IMR-90 (cell line): Measurements from ENCODE around the gene LRRC2. TPM values are rescaled to one million over a fixed set of nuclear protein-coding genes. Genes with fewer than 3 reads are reported as not detected.

Source experiments
- ATAC-seq: fragments of 200-7000 bp; cut with Tn5 transposase; 2 replicates; pipeline ENCODE4 v1.9.1; 2020; ENCODE audit warnings: low read depth, mild to moderate bottlenecking, moderate library complexity
- BruUV-seq: library from RNA; stranded (reverse); fragments of 400-500 nt; replicated peaks from 2 replicates; lab custom pipeline; 2021; lab: Mats Ljungman, UMichigan
- CTCF ChIA-PET: fragments of 300-600 bp; formaldehyde crosslinking; extraction: SDS; loops from one replicate; lab custom pipeline; 2021; ENCODE audit warnings: antibody characterized with exemption; lab: Yijun Ruan, JAX
- POLR2A ChIA-PET: fragments of 300-600 bp; sonication (Branson Sonifier 250); formaldehyde crosslinking; loops from one replicate; lab custom pipeline; 2022; ENCODE audit warnings: antibody characterized with exemption; ENCODE audit not compliant: unreplicated experiment; lab: Charles Lee
- DNase-seq: peaks from one replicate; pipeline ENCODE4 v3.0.0; 2013
- H2AFZ ChIP-seq: replicated peaks from 2 replicates; pipeline ENCODE3; 2013; ENCODE audit warnings: low read length, mild to moderate bottlenecking; ENCODE audit not compliant: poor library complexity
- H2AK5ac ChIP-seq: 2 replicates; pipeline ENCODE4 v1.6.1; 2013; ENCODE audit warnings: low read depth, low read length, inconsistent platforms
- H2AK9ac ChIP-seq: replicated peaks from 2 replicates; pipeline ENCODE3; 2013; ENCODE audit warnings: mild to moderate bottlenecking, low read depth, low read length, moderate library complexity; ENCODE audit not compliant: poor library complexity
- H2BK120ac ChIP-seq: 2 replicates; pipeline ENCODE4 v1.6.1; 2013; ENCODE audit warnings: low read depth, low read length, inconsistent platforms
- H2BK15ac ChIP-seq: 3 replicates; pipeline ENCODE4 v1.6.1; 2013; ENCODE audit warnings: low read depth, low read length, inconsistent platforms
- H2BK20ac ChIP-seq: 2 replicates; pipeline ENCODE4 v1.6.1; 2013; ENCODE audit warnings: low read depth, mild to moderate bottlenecking, inconsistent platforms, low read length, moderate library complexity
- H2BK5ac ChIP-seq: 2 replicates; pipeline ENCODE4 v1.6.1; 2013; ENCODE audit warnings: mild to moderate bottlenecking, low read depth, low read length, inconsistent platforms; ENCODE audit not compliant: poor library complexity, severe bottlenecking
- H3K14ac ChIP-seq: replicated peaks from 2 replicates; pipeline ENCODE4 v1.6.1; 2013; ENCODE audit warnings: low read depth, low read length, inconsistent platforms
- H3K18ac ChIP-seq: 2 replicates; pipeline ENCODE4 v1.6.1; 2013; ENCODE audit warnings: low read depth, low read length, control low read depth
- H3K23ac ChIP-seq: 2 replicates; pipeline ENCODE4 v1.6.1; 2013; ENCODE audit warnings: low read depth, low read length, inconsistent platforms
- H3K27ac ChIP-seq: 2 replicates; pipeline ENCODE4 v1.5.1; 2013; ENCODE audit warnings: mild to moderate bottlenecking, control low read depth, low read length; ENCODE audit not compliant: insufficient read depth
- H3K27me3 ChIP-seq: 2 replicates; pipeline ENCODE4 v1.6.1; 2013; ENCODE audit warnings: low read length; ENCODE audit not compliant: control insufficient read depth, insufficient read depth
- H3K36me3 ChIP-seq: 2 replicates; pipeline ENCODE4 v1.6.1; 2013; ENCODE audit warnings: low read length, mixed read lengths; ENCODE audit not compliant: control insufficient read depth, insufficient read depth
- H3K4ac ChIP-seq: 2 replicates; pipeline ENCODE4 v1.6.1; 2013; ENCODE audit warnings: low read depth, low read length, inconsistent platforms
- H3K4me1 ChIP-seq: 2 replicates; pipeline ENCODE4 v1.6.1; 2013; ENCODE audit warnings: low read length, mixed read lengths; ENCODE audit not compliant: control insufficient read depth, insufficient read depth
- H3K4me2 ChIP-seq: 2 replicates; pipeline ENCODE4 v1.6.1; 2013; ENCODE audit warnings: low read depth, mild to moderate bottlenecking, control low read depth, low read length, moderate library complexity
- H3K4me3 ChIP-seq: 2 replicates; pipeline ENCODE4 v1.5.1; 2013; ENCODE audit warnings: low read depth, mild to moderate bottlenecking, control low read depth, low read length, moderate library complexity; ENCODE audit not compliant: insufficient read depth
- H3K56ac ChIP-seq: 2 replicates; pipeline ENCODE4 v1.6.1; 2013; ENCODE audit warnings: low read length, inconsistent platforms; ENCODE audit not compliant: insufficient read depth; ENCODE audit errors: extremely low read depth
- H3K79me1 ChIP-seq, 2 experiments: 2 replicates each; pipeline ENCODE4 v1.6.1; 2013; ENCODE audit warnings: low read length in 2 of 2, inconsistent platforms in 1 of 2, low read depth in 1 of 2
- H3K9ac ChIP-seq: 2 replicates; pipeline ENCODE4 v1.6.1; 2013; ENCODE audit warnings: low read depth, low read length, control low read depth
- H3K9me1 ChIP-seq: 2 replicates; pipeline ENCODE4 v1.6.1; 2013; ENCODE audit warnings: low read length, inconsistent platforms; ENCODE audit not compliant: insufficient read depth
- H3K9me3 ChIP-seq: 2 replicates; pipeline ENCODE4 v1.6.1; 2013; ENCODE audit warnings: low read length; ENCODE audit not compliant: control insufficient read depth, insufficient read depth
- H4K20me1 ChIP-seq: 2 replicates; pipeline ENCODE4 v1.6.1; 2013; ENCODE audit warnings: low read length, inconsistent platforms; ENCODE audit not compliant: insufficient read depth
- H4K5ac ChIP-seq: 2 replicates; pipeline ENCODE4 v1.6.1; 2013; ENCODE audit warnings: mild to moderate bottlenecking, low read depth, low read length, control low read depth
- H4K8ac ChIP-seq, 2 experiments: 2 replicates each; pipeline ENCODE4 v1.6.1; 2013; ENCODE audit warnings: low read depth in 2 of 2, low read length in 2 of 2, control low read depth in 1 of 2, inconsistent platforms in 1 of 2
- H4K91ac ChIP-seq: 2 replicates; pipeline ENCODE4 v1.6.1; 2013; ENCODE audit warnings: low read depth, low read length, inconsistent platforms; ENCODE audit not compliant: insufficient read depth
- BHLHE40 ChIP-seq: fragments of 150-350 bp; IDR thresholded peaks from 2 replicates; pipeline ENCODE4 v1.6.1; 2016; ENCODE audit warnings: mild to moderate bottlenecking, low read depth, low read length
- CEBPB ChIP-seq: IDR thresholded peaks from 2 replicates; pipeline ENCODE4 v1.6.1; 2012; ENCODE audit warnings: low read depth, low read length, improper control_type of control experiment
- CHD1 ChIP-seq: IDR thresholded peaks from 2 replicates; pipeline ENCODE4 v1.6.1; 2012; ENCODE audit warnings: low read depth, low read length, improper control_type of control experiment
- CTCF ChIP-seq: conservative IDR thresholded peaks from 2 replicates; pipeline ENCODE4 v1.5.1; 2012; ENCODE audit warnings: mild to moderate bottlenecking, low read depth, low read length, improper control_type of control experiment
- ELK1 ChIP-seq: fragments of 150-350 bp; IDR thresholded peaks from 2 replicates; pipeline ENCODE4 v1.6.1; 2016; ENCODE audit warnings: low read depth, mild to moderate bottlenecking, low read length, moderate library complexity, borderline replicate concordance
- FOS ChIP-seq: fragments of 150-350 bp; IDR thresholded peaks from 2 replicates; pipeline ENCODE4 v1.6.1; 2016; ENCODE audit warnings: low read depth, low read length
- MAFK ChIP-seq: IDR thresholded peaks from 2 replicates; pipeline ENCODE4 v1.6.1; 2012; ENCODE audit warnings: low read depth, low read length, improper control_type of control experiment
- MAZ ChIP-seq: IDR thresholded peaks from 2 replicates; pipeline ENCODE4 v1.6.1; 2012; ENCODE audit warnings: low read depth, mild to moderate bottlenecking, low read length, improper control_type of control experiment, moderate library complexity, borderline replicate concordance
- MXI1 ChIP-seq: IDR thresholded peaks from 2 replicates; pipeline ENCODE4 v1.6.1; 2012; ENCODE audit warnings: low read depth, mild to moderate bottlenecking, low read length, moderate library complexity, borderline replicate concordance
- NFE2L2 ChIP-seq: fragments of 150-350 bp; IDR thresholded peaks from 2 replicates; pipeline ENCODE4 v1.6.1; 2016; ENCODE audit warnings: low read depth, mild to moderate bottlenecking, low read length
- POLR2A ChIP-seq: IDR thresholded peaks from 2 replicates; pipeline ENCODE4 v1.6.1; 2012; ENCODE audit warnings: mild to moderate bottlenecking, low read depth, low read length
- RAD21 ChIP-seq: IDR thresholded peaks from 2 replicates; pipeline ENCODE4 v1.6.1; 2012; ENCODE audit warnings: low read length, improper control_type of control experiment
- RCOR1 ChIP-seq: IDR thresholded peaks from 2 replicates; pipeline ENCODE4 v1.6.1; 2012; ENCODE audit warnings: mild to moderate bottlenecking, low read length, improper control_type of control experiment; ENCODE audit not compliant: insufficient replicate concordance
- RFX5 ChIP-seq: IDR thresholded peaks from 2 replicates; pipeline ENCODE4 v1.8.0; 2012; ENCODE audit warnings: low read depth, mild to moderate bottlenecking, low read length, moderate library complexity
- SMC3 ChIP-seq: fragments of 150-350 bp; IDR thresholded peaks from 2 replicates; pipeline ENCODE4 v1.6.1; 2016; ENCODE audit warnings: low read depth, mild to moderate bottlenecking, antibody characterized with exemption, low read length, moderate library complexity
- USF2 ChIP-seq: fragments of 150-350 bp; IDR thresholded peaks from 2 replicates; pipeline ENCODE4 v1.6.1; 2017; ENCODE audit warnings: mild to moderate bottlenecking, antibody characterized with exemption, low read length, low read depth
- WGBS, 2 experiments: methylation state at CpG; one replicate each; pipeline versions ENCODE4 v1.1.5 to v1.1.7; 2013; ENCODE audit warnings: missing lambda C conversion rate in 2 of 2; ENCODE audit not compliant: insufficient read length in 1 of 2; ENCODE audit errors: extremely low coverage in 2 of 2; 5-methylcytosine and 5-hydroxymethylcytosine counted together
- dilution Hi-C: fragments of 300-500 bp; cut with HindIII; formaldehyde crosslinking; loops from one replicate; pipeline ENCODE4 v1.14.3; 2018; ENCODE audit warnings: low sequenced_read_pairs; ENCODE audit not compliant: unreplicated experiment
- in situ Hi-C: fragments of 300-500 bp; cut with MboI; formaldehyde crosslinking; loops from 3 replicates; pipeline ENCODE4 v1.14.3; 2019; ENCODE audit warnings: low sequenced_read_pairs, inconsistent platforms, mixed read lengths
- intact Hi-C: fragments of 100-400 bp; cut with micrococcal nuclease; formaldehyde crosslinking; loops from 2 replicates; pipeline ENCODE4 v1.10.0; 2022
- polyA plus RNA-seq, 3 experiments: library from polyadenylated mRNA; depleted of rRNA; stranded (reverse); fragments of >200 nt; gene quantifications; 2 replicates each; pipeline ENCODE4 v1.2.3, GENCODE V29; 2012; ENCODE audit warnings: low replicate concordance in 1 of 3
- total RNA-seq: library from RNA; depleted of rRNA; stranded (reverse); fragments of >200 nt; gene quantifications from 2 replicates; pipeline ENCODE4 v1.2.3, GENCODE V29; 2012

Gene LRRC2
- total and polyA plus RNA-seq, 2 of the 4 experiments (the other 2 are of a cell fraction), result 2.9 to 4.1 TPM

- ATAC-seq, result no peak
- Histone ChIP-seq H4K5ac (no peak overlapping the region), H2BK5ac (peak overlapping the region; percentile 60), H3K79me1 (no peaks in the 10 kb centered on the region), H4K91ac (no peak overlapping the region), H3K36me3 (peaks cover 9% of the 10 kb centered on the region; the same call in 1 of the 2 replicates), H2BK15ac (no peak overlapping the region; the same call in 2 of the 3 replicates), H2AFZ (no peak overlapping the region), H2BK20ac (no peak overlapping the region), H3K56ac (no peak overlapping the region), H3K4me3 (no peak overlapping the region), H3K9me3 (no peaks in the 10 kb centered on the region), H4K8ac (no peak overlapping the region), H3K4me1 (no peaks in the 10 kb centered on the region), H3K18ac (no peak overlapping the region), H3K27me3 (no peaks in the 10 kb centered on the region), H3K4ac (no peak overlapping the region), H3K23ac (no peak overlapping the region), H3K9ac (no peak overlapping the region), H3K4me2 (no peak overlapping the region), H3K14ac (no peak overlapping the region), H3K27ac (no peak overlapping the region), H2AK9ac (no peak overlapping the region), H2AK5ac (peak overlapping the region; percentile 35; the same call in 1 of the 2 replicates), H4K20me1 (no peaks in the 10 kb centered on the region), H2BK120ac (no peak overlapping the region; the same call in 1 of the 2 replicates), H3K9me1 (no peaks in the 10 kb centered on the region)
- no peak for TF ChIP-seq NFE2L2
- no peak for TF ChIP-seq RAD21
- TF ChIP-seq BHLHE40, result no peak
- TF ChIP-seq ELK1, result no peak
- TF ChIP-seq MXI1, result no peak
- no peak for TF ChIP-seq MAZ
- TF ChIP-seq POLR2A, result no peak
- TF ChIP-seq SMC3, result no peak
- TF ChIP-seq RFX5, result no peak
- TF ChIP-seq RCOR1, result no peak
- no peak for TF ChIP-seq USF2
- TF ChIP-seq CHD1, result no peak
- TF ChIP-seq FOS, result no peak
- no peak for TF ChIP-seq CTCF
- TF ChIP-seq CEBPB, result no peak
- no peak for TF ChIP-seq MAFK
- POLR2A ChIA-PET, result no interaction called here
- dilution Hi-C loops (no loop called here), in situ Hi-C loops (no loop called here), intact Hi-C loops (no loop called here)
- DNase-seq, result no peak
- BruUV-seq, result no TSS peak
- CTCF ChIA-PET, result no interaction called here
- no CpG with 5 or more reads among the region's 2 CpGs for WGBS, 2 experiments
These were observed 42.5 kb downstream of the LRRC2 start for GRCh38 chr3:46523556-46523955.
